ENCODE data around the gene ADH7. TPM values are rescaled to one million over a fixed set of nuclear protein-coding genes. Genes with fewer than 3 reads are reported as not detected.
A peak's percentile ranks its signal among the peaks of the same experiment; 100 is the strongest.
"Not testable (repeated sequence)": the region's sequence is repeated elsewhere in the genome, so short reads cannot be mapped to it uniquely, and the experiment has no call there.

Gene ADH7
- total RNA-seq, 1 donor from 2014 or later, result 1.3 TPM

GRCh38 chr4:99377341-99377740 is 57.8 kb downstream of the ADH7 start:
- peak; percentile 46 for DNase-seq

GRCh38 chr4:99372464-99372863 is 62.7 kb downstream of the ADH7 start:
- not testable (repeated sequence) for DNase-seq

GRCh38 chr4:99367817-99368216 is 67.3 kb downstream of the ADH7 start:
- DNase-seq, result not testable (repeated sequence)

- no peak for DNase-seq
Measured at GRCh38 chr4:99366491-99366890, 68.7 kb downstream of the ADH7 start.

- DNase-seq, result no peak
Measured at GRCh38 chr4:99362768-99363167, 72.4 kb downstream of the ADH7 start.

Other genes with a start within 250 kb of the ADH7 start
- gene ADH6, start 216.1 kb downstream of the ADH7 start, total RNA-seq, result 2.1 TPM
- not detected for gene ADH1A, start 144.4 kb downstream of the ADH7 start, total RNA-seq
- 175 TPM for gene ADH1B, start 113.9 kb downstream of the ADH7 start, total RNA-seq
- gene ADH1C, start 82.6 kb downstream of the ADH7 start, total RNA-seq, result 2.3 TPM
- gene C4orf17, start 75.7 kb upstream of the ADH7 start, total RNA-seq, result not detected
- 6.9 TPM for gene TRMT10A, start 128.7 kb upstream of the ADH7 start, total RNA-seq
- gene MTTP, start 139.5 kb upstream of the ADH7 start, total RNA-seq, result 0.30 TPM
- 15.6 TPM for gene C4orf54, start 222.5 kb upstream of the ADH7 start, total RNA-seq

Measured in skin of body (tissue), 2 donors.